Stimulated activated CD4-positive, alpha-beta T cell treated with anti-CD3 and anti-CD28 coated beads, Interleukin-2, amount 100 ng/mL, for 24 hours (primary cell): ENCODE data around the gene ITPK1.

ENCODE experiments used
- DNase-seq, 2 donors: peaks; one replicate each; pipeline ENCODE4 v3.0.0-alpha.2; 2020

Gene ITPK1

DNA sequence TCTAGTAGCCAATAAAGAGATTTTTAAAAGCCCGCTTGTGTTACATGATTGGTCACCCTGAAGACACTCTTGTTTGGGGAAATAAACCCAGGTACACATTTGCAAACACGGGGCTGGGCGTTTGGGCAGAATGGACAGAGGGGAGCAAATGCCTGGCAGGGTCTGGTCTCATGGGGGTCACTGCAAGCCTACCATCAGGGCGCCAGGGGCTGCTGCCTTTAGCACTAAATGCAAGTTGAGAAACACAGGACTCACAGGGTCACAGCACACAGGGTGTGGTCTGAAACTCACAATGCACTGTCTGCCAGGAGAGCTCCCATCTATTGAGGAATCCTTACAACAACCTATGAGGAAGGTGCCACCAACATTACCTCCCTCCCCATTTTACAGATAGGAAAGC is 130.2 kb downstream of the ITPK1 start:
- DNase-seq, result no peak

DNA sequence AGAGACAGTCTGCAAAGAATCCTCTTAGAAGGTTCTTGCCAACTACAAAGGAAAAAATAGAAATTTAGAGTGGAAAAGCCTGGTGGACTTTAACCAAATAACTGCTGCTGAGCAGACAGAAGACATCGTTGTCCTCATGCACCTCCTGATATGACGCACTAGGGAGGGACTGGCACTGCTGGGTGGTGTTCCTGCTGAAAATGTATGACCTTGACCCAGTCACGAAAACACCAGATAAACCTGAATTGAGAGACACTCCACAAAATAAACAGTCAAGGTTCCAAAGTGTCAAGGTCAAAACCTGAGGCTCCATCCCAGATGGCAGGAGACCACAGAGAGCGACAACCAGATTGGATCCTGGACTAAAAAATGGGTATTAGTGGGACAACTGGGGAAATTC is 130.8 kb downstream of the ITPK1 start:
- no peak for DNase-seq

DNA sequence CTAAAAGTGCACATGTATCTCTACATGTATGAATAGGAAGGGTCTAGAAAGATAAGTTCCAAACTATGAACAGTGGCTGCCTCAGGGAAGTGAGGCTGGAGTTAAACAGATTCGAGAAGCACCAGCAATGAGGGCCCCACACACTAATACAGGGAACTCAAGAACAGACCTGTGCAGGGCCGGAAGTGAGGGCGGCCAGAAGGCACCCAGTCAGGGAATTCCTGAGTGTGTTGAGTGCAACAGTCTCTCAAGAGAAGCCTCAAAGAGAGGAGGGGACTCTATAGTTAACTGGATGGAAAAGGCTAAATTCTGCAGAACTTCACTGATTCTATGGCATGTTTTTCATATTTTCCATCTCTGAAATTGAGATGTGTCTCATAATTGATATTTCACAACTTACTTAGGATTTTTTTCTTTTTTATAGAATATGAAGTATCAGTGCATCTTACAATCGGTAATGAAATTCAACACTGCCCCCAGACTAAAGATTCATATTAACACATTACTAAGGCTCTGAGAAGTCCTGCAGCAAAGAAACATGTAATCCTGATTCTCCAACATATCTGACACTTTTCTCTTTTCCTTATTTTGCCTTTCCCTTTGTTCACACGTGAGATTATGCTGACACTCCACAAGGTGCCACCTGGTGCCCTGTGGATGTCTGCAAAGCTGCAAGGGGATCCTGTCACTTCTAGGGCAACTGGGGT is 131.5 kb downstream of the ITPK1 start:
- DNase-seq, result no peak

DNA sequence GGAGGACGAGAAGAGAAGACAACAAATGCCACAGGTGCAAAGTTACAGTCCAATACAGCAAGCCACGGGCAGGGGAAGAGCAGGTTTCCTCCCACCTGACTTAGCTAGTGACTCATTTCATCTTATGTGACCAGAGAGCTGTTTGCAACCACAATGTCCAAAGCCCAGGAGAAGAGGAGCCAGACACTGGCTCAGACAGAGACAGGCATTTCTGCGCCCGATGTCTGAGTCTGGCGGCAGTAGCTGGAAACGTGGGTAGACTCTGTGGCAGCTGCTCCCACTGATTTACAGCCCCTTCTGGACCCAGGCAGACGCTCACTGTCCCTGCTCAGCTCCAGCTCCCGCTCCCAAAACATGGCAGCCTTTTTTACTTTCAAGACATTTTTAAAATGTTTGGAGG is 132.8 kb downstream of the ITPK1 start:
- DNase-seq, result no peak

DNA sequence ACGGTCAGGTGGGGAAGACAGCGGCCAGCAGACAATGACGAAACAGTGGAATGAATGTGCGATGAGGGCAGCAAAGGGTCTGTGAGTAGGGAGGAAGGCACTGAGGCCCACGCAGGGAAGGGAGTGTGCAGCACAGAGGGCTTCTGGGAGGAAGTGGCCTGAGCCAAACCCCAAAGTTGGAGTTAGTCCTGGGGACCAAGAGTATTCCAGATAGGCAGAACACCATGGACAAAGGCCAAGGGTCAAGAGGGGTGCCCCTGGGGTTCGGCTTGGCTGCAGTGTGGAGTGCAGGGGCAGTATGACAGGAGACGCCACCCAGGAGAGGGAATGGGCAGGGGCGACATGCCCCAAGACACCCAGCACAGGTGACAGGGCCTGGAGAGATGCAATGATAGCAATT is 134.0 kb downstream of the ITPK1 start:
- DNase-seq, result no peak

DNA sequence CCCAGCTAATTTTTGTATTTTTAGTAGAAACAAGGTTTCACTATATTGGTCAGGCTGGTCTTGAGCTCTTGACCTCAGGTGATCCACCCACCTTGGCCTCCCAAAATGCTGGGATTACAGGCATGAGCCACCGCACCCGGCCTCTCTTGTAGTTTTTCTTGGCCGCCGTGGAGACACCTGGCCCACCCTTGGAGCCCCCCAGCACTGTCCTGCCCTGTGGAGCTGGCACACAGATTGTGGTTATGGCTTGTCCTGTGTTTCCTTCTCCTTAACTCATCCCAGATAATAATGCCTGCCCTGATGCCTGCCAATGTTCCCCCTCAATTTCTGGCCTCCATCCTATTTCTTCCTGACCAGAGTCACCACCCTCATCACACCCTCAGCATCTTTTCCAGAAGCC is 134.9 kb downstream of the ITPK1 start:
- no peak for DNase-seq

DNA sequence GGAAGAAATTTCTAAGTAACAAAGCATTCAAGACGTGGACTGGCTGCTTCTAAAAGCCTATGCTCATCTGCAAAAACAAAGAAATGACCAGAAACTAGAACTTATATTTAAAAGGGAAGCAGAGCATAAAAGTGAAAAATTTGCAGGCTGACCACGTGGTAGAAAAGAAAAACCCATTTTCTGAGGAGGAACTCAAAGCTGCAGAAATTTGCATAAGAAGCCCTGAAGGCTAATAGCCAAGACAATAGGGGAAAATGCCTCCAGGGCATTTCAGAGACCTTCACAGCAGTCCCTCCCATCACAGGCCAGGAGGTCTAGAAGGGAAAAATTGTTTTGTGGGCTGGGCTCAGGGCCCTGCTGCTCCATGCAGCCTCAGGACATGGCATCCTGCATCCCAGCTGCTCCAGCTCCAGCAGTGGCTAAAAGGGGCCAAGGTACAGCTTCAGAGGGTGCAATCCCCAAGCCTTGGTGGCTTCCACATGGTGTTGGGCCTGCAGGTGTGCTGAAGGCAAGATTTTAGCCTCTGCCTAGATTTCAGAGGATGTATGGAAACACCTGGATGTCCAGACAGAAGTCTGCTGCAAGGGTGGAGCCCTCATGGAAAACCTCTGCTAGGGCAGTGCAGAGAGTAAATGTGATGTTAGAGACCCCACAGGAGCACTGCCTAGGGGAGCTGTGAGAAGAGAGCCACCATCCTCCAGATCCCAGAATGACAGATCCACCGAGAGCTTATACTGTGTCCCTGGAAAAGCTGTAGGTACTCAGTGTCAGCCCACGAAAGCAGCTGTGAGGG is 137.3 kb downstream of the ITPK1 start:
- no peak for DNase-seq

DNA sequence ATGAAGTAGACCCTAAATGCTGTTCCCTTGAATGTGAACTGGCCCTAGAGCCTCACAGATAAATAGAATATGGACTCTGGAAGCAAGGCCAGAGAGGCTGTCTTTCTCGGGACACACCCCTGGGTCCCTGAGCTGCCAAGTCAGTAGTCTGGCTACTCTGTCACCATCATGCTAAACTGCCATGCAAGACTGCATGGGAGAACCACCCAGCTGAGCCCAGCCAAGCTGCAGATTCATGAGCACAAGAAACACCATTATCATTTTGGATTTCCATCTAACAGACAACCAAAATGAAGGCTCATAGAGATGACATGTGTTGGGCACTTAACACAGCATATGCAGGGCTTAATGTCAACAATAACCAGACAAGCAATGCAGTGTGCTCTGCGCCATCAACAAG is 139.5 kb downstream of the ITPK1 start:
- DNase-seq, result no peak

DNA sequence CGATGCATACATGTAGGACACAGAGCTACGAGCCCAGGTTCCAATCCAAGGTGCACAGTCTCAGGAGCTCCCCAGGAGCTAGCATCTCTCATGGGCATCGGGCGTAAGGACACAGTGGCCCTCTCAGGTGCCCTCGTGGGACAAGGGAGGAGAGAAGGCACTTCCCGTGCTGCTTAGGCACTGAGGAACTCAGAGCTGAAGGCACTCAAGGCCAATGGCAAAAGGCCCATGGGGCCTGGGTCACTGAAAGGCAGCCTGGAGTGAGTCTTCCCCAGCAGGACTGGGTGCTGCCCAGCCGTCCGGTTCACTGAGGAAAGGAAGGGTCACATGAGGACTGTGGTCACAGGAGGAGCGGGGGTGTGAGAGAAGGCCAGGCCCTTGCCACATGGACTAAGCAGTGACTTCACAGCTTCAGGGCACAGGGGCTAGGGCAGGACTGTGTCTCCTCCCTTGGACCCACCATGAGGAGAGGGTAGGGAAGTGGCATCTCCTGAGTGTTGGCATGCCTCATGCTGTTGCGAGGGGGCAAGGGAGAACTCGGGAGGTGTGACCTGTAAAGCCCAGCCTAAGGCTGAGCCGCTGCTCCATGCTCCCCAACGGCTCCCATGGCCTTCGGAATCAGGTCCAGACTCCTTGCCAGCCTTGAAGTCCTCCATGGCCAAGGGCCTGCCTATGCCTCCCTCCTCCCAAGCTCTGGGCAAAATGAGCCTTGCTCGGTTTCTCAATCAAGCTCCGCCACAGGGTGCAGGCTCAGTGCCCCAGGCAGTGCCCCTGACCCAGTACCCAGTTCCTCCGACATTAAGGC is 141.0 kb downstream of the ITPK1 start:
- DNase-seq, result no peak

DNA sequence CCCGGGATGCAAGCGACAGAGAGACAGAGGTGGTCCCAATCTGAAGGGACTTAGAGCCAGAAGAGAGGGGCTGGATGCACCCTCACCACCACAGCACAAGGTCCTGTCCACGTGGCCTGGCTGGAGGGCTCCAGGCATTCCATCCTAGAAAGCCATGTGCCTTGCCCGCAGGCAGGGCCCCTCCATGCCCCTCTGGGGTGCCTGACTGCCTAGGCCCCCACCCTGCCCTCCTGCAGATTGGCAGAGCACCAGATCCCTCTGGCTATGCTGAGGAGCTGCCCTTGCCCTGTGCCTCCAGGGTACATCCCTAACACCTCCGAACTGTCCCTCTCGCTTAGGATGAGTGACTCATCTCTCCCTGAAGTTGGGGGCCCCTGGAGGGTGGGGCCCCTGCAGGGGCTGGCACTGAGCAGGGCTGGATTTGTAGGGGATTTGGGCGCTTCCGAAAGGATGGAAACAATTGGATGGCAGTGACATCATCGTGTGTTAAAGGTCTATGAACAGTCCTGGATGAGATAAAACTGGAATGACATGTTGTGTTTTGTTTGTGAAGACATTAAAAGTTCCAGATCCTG is 141.8 kb downstream of the ITPK1 start:
- DNase-seq, result no peak

DNA sequence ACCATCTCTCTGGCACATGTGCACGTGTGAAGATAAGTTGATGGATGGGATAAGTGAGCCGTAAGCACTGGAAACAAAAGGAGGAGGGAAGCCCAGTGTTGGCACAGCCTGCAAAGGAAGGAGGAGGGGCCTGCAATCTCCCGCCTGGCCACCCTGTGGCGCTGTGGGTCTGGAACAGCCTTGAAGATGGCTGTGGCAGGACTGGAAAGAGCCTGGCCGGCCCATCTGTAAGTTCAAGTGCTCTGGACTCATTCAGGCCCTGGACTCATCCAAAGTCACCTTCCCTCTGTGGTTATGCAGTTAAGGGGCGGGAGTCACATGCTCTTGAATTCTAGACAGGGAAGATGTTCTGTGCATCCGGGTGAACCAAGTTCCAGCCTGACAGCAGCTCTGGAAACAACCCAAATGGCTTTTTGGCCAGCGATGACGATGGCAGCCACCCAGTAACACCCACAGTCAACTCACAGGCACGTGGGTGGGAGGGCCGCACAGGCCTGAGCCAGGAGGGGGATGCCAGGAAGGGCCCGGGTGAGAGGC is 142.4 kb downstream of the ITPK1 start:
- peak in 1 of 2 donors; percentile 31 for DNase-seq

DNA sequence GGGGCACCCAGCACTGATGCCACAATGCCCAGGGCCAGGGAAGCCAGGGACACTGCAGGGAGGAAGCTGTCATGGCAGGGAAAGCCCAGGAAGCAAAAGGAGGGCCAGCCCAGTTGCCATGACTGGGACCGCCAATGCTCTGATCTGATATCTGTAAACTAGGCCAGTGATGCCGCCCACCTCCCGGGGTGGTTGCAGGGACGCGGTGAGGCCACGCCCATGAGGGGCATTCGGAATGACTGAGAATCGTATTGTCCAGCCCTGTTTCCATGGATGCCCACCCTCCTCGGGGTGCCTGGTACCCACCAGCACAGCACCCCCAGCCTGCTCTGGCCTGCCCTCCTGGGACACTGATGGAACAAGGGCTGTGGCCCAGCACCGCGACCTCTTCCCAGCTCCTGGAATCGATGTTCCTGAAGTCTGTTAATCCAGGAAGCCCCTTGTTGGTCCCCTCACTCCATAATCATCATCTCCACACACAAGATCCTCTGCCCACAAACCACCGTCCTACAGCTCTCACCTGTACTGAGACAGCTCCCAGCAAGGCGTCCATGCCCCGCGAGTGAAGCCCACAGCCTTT is 144.0 kb downstream of the ITPK1 start:
- no peak for DNase-seq

DNA sequence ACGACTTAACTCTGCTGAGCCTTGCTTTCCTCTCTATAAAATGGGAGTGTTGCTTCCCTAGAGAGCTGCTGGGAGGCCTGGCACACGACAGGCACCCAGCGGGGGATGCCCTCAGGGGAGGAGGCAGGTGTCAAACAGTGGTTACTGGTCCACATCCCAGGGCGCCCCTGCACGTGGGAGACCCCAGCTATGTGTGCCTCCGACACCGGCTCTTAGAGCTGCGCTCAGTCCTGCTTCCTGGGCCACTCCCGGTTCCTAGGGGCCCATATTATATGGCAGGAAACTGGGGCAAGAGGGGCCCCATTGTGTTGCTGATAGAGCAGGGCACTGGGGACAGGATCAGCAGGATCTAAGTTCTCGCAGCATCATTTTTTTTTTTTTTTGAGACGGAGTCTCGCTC is 145.5 kb downstream of the ITPK1 start:
- no peak for DNase-seq

DNA sequence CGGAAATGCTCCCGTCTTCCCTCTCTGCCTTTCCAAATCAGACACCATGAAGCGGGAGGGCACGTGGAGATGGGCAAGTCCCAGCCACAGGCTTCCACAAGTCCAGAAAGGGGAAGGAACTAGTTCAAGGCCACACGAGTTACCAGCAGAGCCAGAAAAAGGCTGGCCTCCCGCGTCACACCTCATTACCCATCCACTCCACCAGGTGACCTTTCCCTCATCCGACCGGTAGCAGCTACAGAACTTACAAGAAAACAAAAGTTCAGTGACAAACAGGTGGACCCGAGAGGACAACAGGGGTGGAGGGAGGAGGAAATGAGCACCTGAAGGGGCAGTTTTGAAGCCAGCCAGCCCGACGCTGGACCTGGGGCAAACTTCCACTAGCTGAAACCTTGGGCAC is 145.9 kb downstream of the ITPK1 start:
- DNase-seq, result no peak

DNA sequence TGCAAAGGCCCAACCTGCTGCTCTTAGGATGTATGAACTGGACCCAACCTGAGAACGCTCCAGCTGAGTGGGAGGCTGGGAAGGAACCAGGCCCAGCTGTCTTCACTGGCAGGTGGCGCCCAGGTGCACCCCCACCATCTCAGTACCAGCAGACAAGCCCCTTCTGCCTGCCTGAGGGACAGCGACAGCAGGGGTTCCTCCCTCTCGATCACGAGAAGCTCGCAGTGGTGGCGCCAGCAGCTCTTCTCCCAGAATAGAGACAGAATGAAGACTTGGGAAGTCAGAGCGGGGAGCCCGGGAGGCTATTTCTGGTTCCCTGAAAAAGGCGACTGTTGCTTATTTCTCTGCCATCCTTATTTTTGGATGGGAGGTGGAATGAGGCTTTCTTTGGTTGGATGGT is 146.3 kb downstream of the ITPK1 start:
- no peak for DNase-seq

DNA sequence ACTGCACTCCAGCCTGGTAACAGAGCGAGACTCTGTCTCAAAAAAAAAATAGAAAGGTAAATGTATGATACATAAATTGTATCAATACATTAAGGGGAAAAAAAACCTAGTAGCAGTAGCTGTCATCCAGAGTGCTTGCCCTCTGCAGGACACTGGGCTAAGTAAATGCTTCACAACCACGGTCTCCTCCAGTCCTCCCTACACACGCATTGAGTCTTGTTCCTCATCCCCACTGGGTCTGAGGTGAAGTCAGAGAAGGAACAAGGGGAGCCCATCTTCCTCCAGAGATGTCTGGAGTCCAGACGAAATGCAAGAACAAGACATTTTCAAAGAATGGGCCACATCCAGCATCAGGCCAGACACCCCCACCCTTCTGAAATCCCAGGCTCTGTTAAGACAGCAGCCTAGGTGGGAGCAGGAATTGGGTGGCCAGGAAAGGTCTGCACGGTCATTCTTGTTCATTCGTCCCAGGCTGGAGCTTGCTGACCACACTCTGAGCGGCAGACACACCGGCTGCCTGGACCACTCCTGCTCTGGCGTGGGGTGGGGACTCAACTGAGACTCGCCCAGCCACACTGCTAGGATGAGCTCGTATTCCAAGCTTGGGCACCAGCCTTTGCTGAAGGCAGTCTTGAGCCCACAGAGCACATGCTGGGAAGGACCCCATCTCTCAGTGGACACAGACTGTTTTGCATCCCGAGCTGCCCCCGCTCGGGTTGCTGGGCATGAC is 147.3 kb downstream of the ITPK1 start:
- DNase-seq, result no peak

DNA sequence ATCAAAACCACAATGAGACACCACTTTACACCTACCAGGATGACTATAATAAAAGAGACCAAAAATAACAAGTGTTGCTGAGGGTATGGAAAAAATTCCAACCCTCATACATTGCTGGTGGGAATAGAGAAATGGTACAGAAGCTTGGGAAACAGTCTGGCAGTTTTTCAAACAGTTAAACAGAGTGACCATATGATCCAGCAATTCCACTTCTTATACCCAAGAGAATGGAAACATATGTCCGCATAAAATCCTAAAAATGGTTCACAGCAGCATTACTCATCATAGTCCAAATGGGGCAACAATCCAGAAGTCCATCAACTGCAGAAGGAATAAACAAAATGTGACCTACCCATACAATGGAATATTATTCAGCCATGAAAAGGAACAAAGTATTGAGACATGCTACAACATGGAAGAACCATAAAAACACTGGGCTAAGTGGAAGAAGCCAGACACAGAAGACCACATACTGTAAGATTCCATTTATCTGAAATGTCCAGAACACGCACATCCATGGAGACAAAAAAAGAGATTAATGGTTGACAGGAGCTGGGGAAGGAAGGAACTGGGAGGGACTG is 148.3 kb downstream of the ITPK1 start:
- no peak for DNase-seq

DNA sequence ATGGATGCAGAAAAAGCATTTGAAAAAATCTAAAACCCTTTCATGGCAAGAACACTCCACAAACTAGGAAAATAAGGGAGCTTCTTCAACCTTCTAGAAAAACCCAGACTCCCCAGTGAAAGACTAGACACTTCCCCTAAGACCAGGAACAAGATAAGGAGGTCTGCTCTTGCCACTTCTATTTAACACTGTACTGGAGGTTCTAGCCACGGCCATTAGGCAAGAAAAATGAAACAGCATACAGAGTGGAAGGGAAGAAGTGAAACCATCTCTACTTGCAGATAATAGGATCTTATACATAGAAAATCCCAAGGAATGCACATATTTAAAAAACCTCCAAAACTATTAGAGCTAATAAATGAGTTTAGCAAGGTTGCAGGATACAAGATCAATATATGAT is 150.4 kb downstream of the ITPK1 start:
- no peak for DNase-seq

DNA sequence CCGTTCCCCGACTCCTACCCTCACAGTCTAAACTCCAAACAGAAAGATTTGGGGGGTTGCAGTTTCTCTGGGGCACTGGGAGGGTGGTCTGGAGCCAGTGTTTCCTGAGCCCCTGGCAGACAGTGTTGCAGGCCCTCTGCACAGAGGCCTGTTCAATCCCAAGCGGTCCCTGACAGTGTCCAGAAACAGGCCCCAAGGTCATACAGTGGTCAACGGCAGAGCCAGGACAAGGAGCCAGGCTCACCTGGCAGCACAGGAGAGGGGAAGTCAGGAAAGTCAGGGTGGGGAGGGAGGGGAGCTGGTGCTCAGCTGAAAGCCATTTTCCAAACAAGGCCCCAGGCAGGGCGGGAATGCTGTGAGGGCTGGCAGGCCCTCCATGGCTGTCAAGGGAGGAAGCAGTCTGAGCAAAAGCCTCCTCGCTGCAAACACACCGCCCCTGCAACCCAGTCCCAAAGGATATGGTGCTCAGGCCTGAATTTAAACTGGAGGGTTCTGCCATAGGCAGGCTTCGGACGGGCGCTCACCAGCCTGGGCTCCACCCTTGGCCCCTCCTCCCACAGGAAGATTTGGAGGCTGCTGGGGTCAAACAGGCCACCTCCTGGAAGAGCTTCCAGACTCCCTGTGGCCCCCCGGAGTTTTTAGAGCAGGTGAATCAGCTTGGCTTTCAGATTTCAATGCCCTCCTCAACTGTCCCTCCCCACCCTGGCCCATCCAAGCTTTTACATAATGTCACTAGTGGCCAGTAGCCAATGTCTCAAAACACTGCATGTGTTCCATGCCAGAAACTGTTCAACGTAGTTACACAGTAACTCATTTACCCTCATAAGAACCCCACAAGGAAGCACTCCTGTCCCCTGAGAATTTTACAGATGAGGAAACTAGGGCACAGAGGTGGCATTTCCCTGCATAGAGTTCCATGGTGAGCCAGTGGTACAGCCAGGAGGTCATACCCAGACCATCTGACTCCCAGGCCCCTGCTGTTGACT is 151.3 kb downstream of the ITPK1 start:
- DNase-seq, result no peak
